ENCODE measurements around the gene SACS.

SACS gene

DNA sequence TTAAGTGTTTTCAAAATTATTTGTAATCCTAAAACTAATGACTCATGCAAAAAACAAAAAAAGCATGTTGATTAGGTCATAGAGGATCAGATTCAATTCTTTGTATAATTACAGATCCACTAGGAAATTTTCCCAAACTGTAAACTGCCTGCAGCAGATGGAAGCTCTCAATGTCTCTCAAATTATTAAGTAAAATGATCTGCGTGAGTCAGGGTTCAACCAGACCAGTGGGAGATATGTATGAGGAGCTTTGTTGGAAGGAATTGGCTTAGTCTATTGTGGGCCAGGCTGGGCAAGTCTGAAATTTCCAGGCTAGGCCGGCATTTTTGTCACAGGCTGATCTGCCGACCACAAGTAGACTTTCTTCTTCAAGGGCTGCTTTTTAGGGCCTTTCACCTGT, 14.4 kb upstream of the SACS start:
- TF ChIP-seq, protein P1, sequence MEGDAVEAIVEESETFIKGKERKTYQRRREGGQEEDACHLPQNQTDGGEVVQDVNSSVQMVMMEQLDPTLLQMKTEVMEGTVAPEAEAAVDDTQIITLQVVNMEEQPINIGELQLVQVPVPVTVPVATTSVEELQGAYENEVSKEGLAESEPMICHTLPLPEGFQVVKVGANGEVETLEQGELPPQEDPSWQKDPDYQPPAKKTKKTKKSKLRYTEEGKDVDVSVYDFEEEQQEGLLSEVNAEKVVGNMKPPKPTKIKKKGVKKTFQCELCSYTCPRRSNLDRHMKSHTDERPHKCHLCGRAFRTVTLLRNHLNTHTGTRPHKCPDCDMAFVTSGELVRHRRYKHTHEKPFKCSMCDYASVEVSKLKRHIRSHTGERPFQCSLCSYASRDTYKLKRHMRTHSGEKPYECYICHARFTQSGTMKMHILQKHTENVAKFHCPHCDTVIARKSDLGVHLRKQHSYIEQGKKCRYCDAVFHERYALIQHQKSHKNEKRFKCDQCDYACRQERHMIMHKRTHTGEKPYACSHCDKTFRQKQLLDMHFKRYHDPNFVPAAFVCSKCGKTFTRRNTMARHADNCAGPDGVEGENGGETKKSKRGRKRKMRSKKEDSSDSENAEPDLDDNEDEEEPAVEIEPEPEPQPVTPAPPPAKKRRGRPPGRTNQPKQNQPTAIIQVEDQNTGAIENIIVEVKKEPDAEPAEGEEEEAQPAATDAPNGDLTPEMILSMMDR (IDR thresholded peaks at IDR 0.05; ENCODE audit: borderline replicate concordance, extremely low read depth, low read length, poor library complexity, severe bottlenecking), result no peak
- no peak for TF ChIP-seq EZH2 (IDR thresholded peaks at IDR 0.05; ENCODE audit: borderline replicate concordance, low read depth, low read length, severe bottlenecking)
- H2AFZ ChIP-seq (ENCODE audit: low read depth, low read length), result no peak overlapping the region
- no peak for ATAC-seq (ENCODE audit: insufficient read depth, low read depth)
- no peak overlapping the region for H3K4me3 ChIP-seq (ENCODE audit: low read depth in 1 of 2, low read length in 2 of 2)
- H3K9me3 ChIP-seq (ENCODE audit: insufficient read depth, low read length, severe bottlenecking), result no peaks in the 10 kb centered on the region
- H4K20me1 ChIP-seq (ENCODE audit: insufficient read depth, low read length), result no peaks in the 10 kb centered on the region
- no peak overlapping the region for H3K27ac ChIP-seq (ENCODE audit: low read length)
- H3K27me3 ChIP-seq (ENCODE audit: insufficient read depth, low read length, poor library complexity), result no peaks in the 10 kb centered on the region
- DNase-seq, result no peak
- H3K79me2 ChIP-seq (ENCODE audit: insufficient read depth, low read length), result no peaks in the 10 kb centered on the region
- no peaks in the 10 kb centered on the region for H3K36me3 ChIP-seq (ENCODE audit: insufficient read depth, low read length)
- no peak overlapping the region for H3K9ac ChIP-seq (ENCODE audit: low read depth, low read length)
- no peaks in the 10 kb centered on the region for H3K4me1 ChIP-seq (ENCODE audit: insufficient read depth, low read length)
- no peak overlapping the region for H3K4me2 ChIP-seq (ENCODE audit: insufficient read depth, low read length)

DNA sequence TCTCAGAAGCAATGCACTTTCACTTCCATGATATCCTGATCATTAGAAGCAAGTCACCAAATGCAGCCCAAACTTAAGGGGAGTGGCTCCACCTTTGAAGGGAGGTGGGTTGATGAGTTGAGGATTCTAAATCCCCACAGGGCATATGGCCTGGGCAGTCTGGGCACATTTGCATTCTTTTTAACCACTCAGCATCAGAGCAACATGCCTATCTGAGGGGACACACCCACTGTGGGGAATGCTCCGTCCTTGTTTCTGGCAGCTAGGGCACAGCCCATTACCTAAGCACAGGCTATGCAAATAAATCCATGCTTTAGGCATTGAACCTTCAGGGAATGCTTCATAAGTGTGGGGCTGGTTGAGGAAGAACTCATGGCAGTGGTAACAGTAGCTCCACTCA, 12.3 kb upstream of the SACS start:
- TF ChIP-seq, protein P1 (IDR thresholded peaks at IDR 0.05; ENCODE audit: borderline replicate concordance, extremely low read depth, low read length, poor library complexity, severe bottlenecking), result no peak
- TF ChIP-seq EZH2 (IDR thresholded peaks at IDR 0.05; ENCODE audit: borderline replicate concordance, low read depth, low read length, severe bottlenecking), result no peak
- H3K27ac ChIP-seq (ENCODE audit: low read length), result no peak overlapping the region
- H3K4me3 ChIP-seq (ENCODE audit: low read depth in 1 of 2, low read length in 2 of 2), result no peak overlapping the region
- ATAC-seq (ENCODE audit: insufficient read depth, low read depth) (no peak), DNase-seq (no peak)
- no peaks in the 10 kb centered on the region for H3K79me2 ChIP-seq (ENCODE audit: insufficient read depth, low read length)
- H3K9ac ChIP-seq (ENCODE audit: low read depth, low read length), result no peak overlapping the region
- H3K4me1 ChIP-seq (ENCODE audit: insufficient read depth, low read length), result no peaks in the 10 kb centered on the region
- H3K27me3 ChIP-seq (ENCODE audit: insufficient read depth, low read length, poor library complexity), result no peaks in the 10 kb centered on the region
- H3K4me2 ChIP-seq (ENCODE audit: insufficient read depth, low read length), result no peak overlapping the region
- no peaks in the 10 kb centered on the region for H4K20me1 ChIP-seq (ENCODE audit: insufficient read depth, low read length)
- H2AFZ ChIP-seq (ENCODE audit: low read depth, low read length), result no peak overlapping the region
- H3K9me3 ChIP-seq (ENCODE audit: insufficient read depth, low read length, severe bottlenecking), result no peaks in the 10 kb centered on the region
- H3K36me3 ChIP-seq (ENCODE audit: insufficient read depth, low read length), result no peaks in the 10 kb centered on the region

DNA sequence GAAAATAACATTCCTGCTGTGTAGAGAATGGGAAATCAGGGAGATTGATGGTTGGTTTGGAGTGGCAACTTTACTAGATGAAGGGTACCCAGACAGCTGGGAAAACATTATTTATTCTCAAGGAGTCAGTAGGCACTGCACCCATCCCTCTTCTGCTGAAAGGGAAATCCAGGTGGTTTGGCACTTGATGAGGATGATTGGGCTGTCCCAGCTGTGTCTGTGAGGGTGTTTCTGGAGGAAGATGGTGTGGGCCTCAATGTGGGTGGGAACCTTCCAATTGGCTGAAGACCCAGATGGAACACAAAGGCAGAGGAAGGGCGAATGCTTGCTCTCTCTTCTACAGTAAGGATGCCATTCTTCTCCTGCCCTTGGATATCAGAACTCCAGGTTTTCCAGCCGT, 10.4 kb upstream of the SACS start:
- TF ChIP-seq, protein P1 (IDR thresholded peaks at IDR 0.05; ENCODE audit: borderline replicate concordance, extremely low read depth, low read length, poor library complexity, severe bottlenecking), result no peak
- no peak for TF ChIP-seq EZH2 (IDR thresholded peaks at IDR 0.05; ENCODE audit: borderline replicate concordance, low read depth, low read length, severe bottlenecking)
- ATAC-seq (ENCODE audit: insufficient read depth, low read depth) (no peak), DNase-seq (no peak)
- no peak overlapping the region for H3K9ac ChIP-seq (ENCODE audit: low read depth, low read length)
- H3K9me3 ChIP-seq (ENCODE audit: insufficient read depth, low read length, severe bottlenecking), result no peaks in the 10 kb centered on the region
- H3K27ac ChIP-seq (ENCODE audit: low read length), result no peak overlapping the region
- no peak overlapping the region for H3K4me2 ChIP-seq (ENCODE audit: insufficient read depth, low read length)
- H3K4me3 ChIP-seq (ENCODE audit: low read depth in 1 of 2, low read length in 2 of 2), result no peak overlapping the region
- no peaks in the 10 kb centered on the region for H3K4me1 ChIP-seq (ENCODE audit: insufficient read depth, low read length)
- no peaks in the 10 kb centered on the region for H4K20me1 ChIP-seq (ENCODE audit: insufficient read depth, low read length)
- no peak overlapping the region for H2AFZ ChIP-seq (ENCODE audit: low read depth, low read length)
- H3K27me3 ChIP-seq (ENCODE audit: insufficient read depth, low read length, poor library complexity), result no peaks in the 10 kb centered on the region
- no peaks in the 10 kb centered on the region for H3K79me2 ChIP-seq (ENCODE audit: insufficient read depth, low read length)
- no peaks in the 10 kb centered on the region for H3K36me3 ChIP-seq (ENCODE audit: insufficient read depth, low read length)

DNA sequence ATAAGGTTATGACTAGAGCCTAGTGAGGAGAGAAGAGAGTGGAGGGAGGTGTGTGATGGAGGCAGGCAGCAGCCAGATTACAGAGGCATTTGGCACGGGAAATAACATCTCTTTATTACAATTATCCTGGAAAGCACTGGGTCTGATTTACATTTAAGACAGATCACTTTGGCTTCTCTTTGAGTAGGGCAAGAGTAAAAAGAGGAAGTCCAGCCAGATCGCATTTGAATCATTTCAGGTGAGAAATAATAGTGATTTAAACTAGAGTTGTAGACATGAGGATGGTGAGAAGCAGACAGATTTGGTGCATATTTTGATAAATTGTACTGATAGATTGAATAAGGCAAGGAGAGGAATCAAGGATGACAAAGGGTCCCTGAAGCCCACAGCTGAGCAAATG, 9.6 kb upstream of the SACS start:
- Histone ChIP-seq H3K27ac (ENCODE audit: low read length) (no peak overlapping the region), H3K36me3 (ENCODE audit: insufficient read depth, low read length) (no peaks in the 10 kb centered on the region), H3K4me3 (ENCODE audit: low read depth in 1 of 2, low read length in 2 of 2) (no peak overlapping the region), H3K9me3 (ENCODE audit: insufficient read depth, low read length, severe bottlenecking) (no peaks in the 10 kb centered on the region), H3K79me2 (ENCODE audit: insufficient read depth, low read length) (no peaks in the 10 kb centered on the region), H4K20me1 (ENCODE audit: insufficient read depth, low read length) (no peaks in the 10 kb centered on the region), H3K27me3 (ENCODE audit: insufficient read depth, low read length, poor library complexity) (no peaks in the 10 kb centered on the region), H3K9ac (ENCODE audit: low read depth, low read length) (no peak overlapping the region), H3K4me1 (ENCODE audit: insufficient read depth, low read length) (no peaks in the 10 kb centered on the region), H3K4me2 (ENCODE audit: insufficient read depth, low read length) (no peak overlapping the region), H2AFZ (ENCODE audit: low read depth, low read length) (no peak overlapping the region)
- TF ChIP-seq, protein P1 (IDR thresholded peaks at IDR 0.05; ENCODE audit: borderline replicate concordance, extremely low read depth, low read length, poor library complexity, severe bottlenecking), result no peak
- TF ChIP-seq EZH2 (IDR thresholded peaks at IDR 0.05; ENCODE audit: borderline replicate concordance, low read depth, low read length, severe bottlenecking), result no peak
- ATAC-seq (ENCODE audit: insufficient read depth, low read depth) (no peak), DNase-seq (no peak)
